RPMI8226 (cell line): Measurements from ENCODE around the gene PDZD7.
"Not testable (repeated sequence)": the region's sequence is repeated elsewhere in the genome, so short reads cannot be mapped to it uniquely, and the experiment has no call there.

Experiments
- DNase-seq: peaks from one replicate; pipeline ENCODE4 v3.0.0-alpha.2; 2015

The PDZD7 gene

GRCh38 chr10:101036726-101037125 is 5.8 kb upstream of the PDZD7 start:
- no peak for DNase-seq

- no peak for DNase-seq
These were observed 5.2 kb upstream of the PDZD7 start for GRCh38 chr10:101035916-101036702.

- no peak for DNase-seq
These were observed 4.4 kb upstream of the PDZD7 start for GRCh38 chr10:101035314-101035713.

GRCh38 chr10:101034404-101034803 is 3.5 kb upstream of the PDZD7 start:
- DNase-seq: not testable (repeated sequence)

GRCh38 chr10:101033276-101033675 is 2.3 kb upstream of the PDZD7 start:
- DNase-seq: no peak

- DNase-seq: peak; percentile 45
These were observed 1.8 kb upstream of the PDZD7 start for GRCh38 chr10:101032637-101033224.

GRCh38 chr10:101031796-101032636 is 1.1 kb upstream of the PDZD7 start:
- peak; percentile 61 for DNase-seq

- DNase-seq: no peak
These were observed 317 bp downstream of the PDZD7 start for GRCh38 chr10:101030496-101031127.

GRCh38 chr10:101029520-101030295 is 1.2 kb downstream of the PDZD7 start:
- DNase-seq: no peak

GRCh38 chr10:101028446-101029337 is 2.2 kb downstream of the PDZD7 start:
- DNase-seq: no peak

- no peak for DNase-seq
These were observed 3.7 kb downstream of the PDZD7 start for GRCh38 chr10:101027106-101027720.

GRCh38 chr10:101022967-101023705 is 7.8 kb downstream of the PDZD7 start:
- DNase-seq: no peak

- DNase-seq: no peak
These were observed 9.2 kb downstream of the PDZD7 start for GRCh38 chr10:101021692-101022251.

GRCh38 chr10:101021239-101021638 is 9.7 kb downstream of the PDZD7 start:
- no peak for DNase-seq

- DNase-seq: no peak
These were observed 10.4 kb downstream of the PDZD7 start for GRCh38 chr10:101020427-101021075.

- no peak for DNase-seq
These were observed 11.6 kb downstream of the PDZD7 start for GRCh38 chr10:101019440-101019703.

- DNase-seq: peak; percentile 86
These were observed 12.1 kb downstream of the PDZD7 start for GRCh38 chr10:101018600-101019439.

- no peak for DNase-seq
These were observed 12.8 kb downstream of the PDZD7 start for GRCh38 chr10:101018118-101018599.
